Neural cell (in vitro differentiated cells): ENCODE data around the gene CSTF1.

Source experiments
- EP300 ChIP-seq: fragments of 450-650 bp; conservative IDR thresholded peaks from 2 replicates; pipeline ENCODE4 v1.6.1; 2014; ENCODE audit warnings: antibody characterized with exemption, mild to moderate bottlenecking, moderate library complexity; ENCODE audit not compliant: poor library complexity, severe bottlenecking
- EZH2 ChIP-seq: fragments of 200-600, 300-800 bp; shearing (Covaris generic), sonication (generic); IDR thresholded peaks from 2 replicates; pipeline ENCODE4 v1.6.1; 2014; ENCODE audit warnings: antibody characterized with exemption, low read length, borderline replicate concordance, mild to moderate bottlenecking; ENCODE audit not compliant: insufficient read depth, poor library complexity, severe bottlenecking
- MXI1 ChIP-seq: fragments of 450-650 bp; conservative IDR thresholded peaks from 2 replicates; pipeline ENCODE4 v1.6.1; 2014; ENCODE audit warnings: antibody characterized with exemption, mild to moderate bottlenecking; ENCODE audit not compliant: poor library complexity, severe bottlenecking
- POLR2AphosphoS5 ChIP-seq: IDR thresholded peaks from 2 replicates; pipeline ENCODE4 v1.6.1; 2012
- RAD21 ChIP-seq: fragments of 450-650 bp; conservative IDR thresholded peaks from 2 replicates; pipeline ENCODE4 v1.6.1; 2014; ENCODE audit warnings: antibody characterized with exemption, mild to moderate bottlenecking, moderate library complexity
- SMC3 ChIP-seq: fragments of 450-650 bp; conservative IDR thresholded peaks from 2 replicates; pipeline ENCODE4 v1.6.1; 2014; ENCODE audit warnings: antibody characterized with exemption, mild to moderate bottlenecking, moderate library complexity; ENCODE audit not compliant: poor library complexity
- TAF1 ChIP-seq: IDR thresholded peaks from 2 replicates; pipeline ENCODE4 v1.6.1; 2012; ENCODE audit warnings: low read depth
- TF ChIP-seq, protein P1 (sequence below): fragments of 450-650 bp; IDR thresholded peaks from 2 replicates; pipeline ENCODE4 v1.5.1; 2014; ENCODE audit warnings: antibody characterized with exemption, mild to moderate bottlenecking, moderate library complexity; ENCODE audit not compliant: poor library complexity, severe bottlenecking
- TF ChIP-seq, protein P2 (sequence below): IDR thresholded peaks from 2 replicates; pipeline ENCODE4 v1.6.1; 2012; ENCODE audit warnings: borderline replicate concordance

DNA sequence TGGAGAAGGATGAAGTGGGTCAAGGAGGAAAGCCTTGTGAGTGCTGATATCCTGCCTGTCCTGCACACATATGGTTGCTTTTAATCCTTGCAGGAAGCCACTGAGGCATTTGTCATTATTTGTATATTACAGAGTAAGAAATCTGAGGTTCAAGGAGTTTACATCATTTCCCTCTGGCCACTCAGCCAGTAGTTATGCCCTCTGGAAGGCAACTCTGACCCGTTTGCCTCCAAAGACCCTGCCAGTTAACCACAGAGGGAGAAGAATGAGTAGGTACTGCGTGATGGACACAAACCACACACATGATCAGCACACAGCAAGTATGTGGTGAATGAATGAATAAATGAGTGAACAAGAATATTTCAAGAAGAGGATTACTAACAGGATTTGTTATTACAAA is 41.6 kb upstream of the CSTF1 start:
- TF ChIP-seq, protein P1, sequence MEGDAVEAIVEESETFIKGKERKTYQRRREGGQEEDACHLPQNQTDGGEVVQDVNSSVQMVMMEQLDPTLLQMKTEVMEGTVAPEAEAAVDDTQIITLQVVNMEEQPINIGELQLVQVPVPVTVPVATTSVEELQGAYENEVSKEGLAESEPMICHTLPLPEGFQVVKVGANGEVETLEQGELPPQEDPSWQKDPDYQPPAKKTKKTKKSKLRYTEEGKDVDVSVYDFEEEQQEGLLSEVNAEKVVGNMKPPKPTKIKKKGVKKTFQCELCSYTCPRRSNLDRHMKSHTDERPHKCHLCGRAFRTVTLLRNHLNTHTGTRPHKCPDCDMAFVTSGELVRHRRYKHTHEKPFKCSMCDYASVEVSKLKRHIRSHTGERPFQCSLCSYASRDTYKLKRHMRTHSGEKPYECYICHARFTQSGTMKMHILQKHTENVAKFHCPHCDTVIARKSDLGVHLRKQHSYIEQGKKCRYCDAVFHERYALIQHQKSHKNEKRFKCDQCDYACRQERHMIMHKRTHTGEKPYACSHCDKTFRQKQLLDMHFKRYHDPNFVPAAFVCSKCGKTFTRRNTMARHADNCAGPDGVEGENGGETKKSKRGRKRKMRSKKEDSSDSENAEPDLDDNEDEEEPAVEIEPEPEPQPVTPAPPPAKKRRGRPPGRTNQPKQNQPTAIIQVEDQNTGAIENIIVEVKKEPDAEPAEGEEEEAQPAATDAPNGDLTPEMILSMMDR: no peak
- TF ChIP-seq EZH2: no peak
- TF ChIP-seq EP300: no peak
- no peak for TF ChIP-seq SMC3
- TF ChIP-seq TAF1: no peak
- TF ChIP-seq RAD21: no peak
- TF ChIP-seq, protein P2, sequence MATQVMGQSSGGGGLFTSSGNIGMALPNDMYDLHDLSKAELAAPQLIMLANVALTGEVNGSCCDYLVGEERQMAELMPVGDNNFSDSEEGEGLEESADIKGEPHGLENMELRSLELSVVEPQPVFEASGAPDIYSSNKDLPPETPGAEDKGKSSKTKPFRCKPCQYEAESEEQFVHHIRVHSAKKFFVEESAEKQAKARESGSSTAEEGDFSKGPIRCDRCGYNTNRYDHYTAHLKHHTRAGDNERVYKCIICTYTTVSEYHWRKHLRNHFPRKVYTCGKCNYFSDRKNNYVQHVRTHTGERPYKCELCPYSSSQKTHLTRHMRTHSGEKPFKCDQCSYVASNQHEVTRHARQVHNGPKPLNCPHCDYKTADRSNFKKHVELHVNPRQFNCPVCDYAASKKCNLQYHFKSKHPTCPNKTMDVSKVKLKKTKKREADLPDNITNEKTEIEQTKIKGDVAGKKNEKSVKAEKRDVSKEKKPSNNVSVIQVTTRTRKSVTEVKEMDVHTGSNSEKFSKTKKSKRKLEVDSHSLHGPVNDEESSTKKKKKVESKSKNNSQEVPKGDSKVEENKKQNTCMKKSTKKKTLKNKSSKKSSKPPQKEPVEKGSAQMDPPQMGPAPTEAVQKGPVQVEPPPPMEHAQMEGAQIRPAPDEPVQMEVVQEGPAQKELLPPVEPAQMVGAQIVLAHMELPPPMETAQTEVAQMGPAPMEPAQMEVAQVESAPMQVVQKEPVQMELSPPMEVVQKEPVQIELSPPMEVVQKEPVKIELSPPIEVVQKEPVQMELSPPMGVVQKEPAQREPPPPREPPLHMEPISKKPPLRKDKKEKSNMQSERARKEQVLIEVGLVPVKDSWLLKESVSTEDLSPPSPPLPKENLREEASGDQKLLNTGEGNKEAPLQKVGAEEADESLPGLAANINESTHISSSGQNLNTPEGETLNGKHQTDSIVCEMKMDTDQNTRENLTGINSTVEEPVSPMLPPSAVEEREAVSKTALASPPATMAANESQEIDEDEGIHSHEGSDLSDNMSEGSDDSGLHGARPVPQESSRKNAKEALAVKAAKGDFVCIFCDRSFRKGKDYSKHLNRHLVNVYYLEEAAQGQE: no peak
- no peak for TF ChIP-seq POLR2AphosphoS5
- TF ChIP-seq MXI1: no peak
